HepG2 (cell line): ENCODE results near the gene ADAMTS18. TPM values are rescaled to one million over a fixed set of nuclear protein-coding genes. Genes with fewer than 3 reads are reported as not detected.

Experiments
- ATAC-seq: fragments of 200-7000 bp; cut with Tn5 transposase; 3 replicates; pipeline ENCODE4 v1.9.1; 2020; ENCODE audit warnings: mild to moderate bottlenecking, moderate library complexity
- BruUV-seq: library from RNA; stranded (reverse); fragments of 400-500 nt; replicated peaks from 2 replicates; lab custom pipeline; 2021; lab: Mats Ljungman, UMichigan
- CTCF ChIA-PET: fragments of 300-600 bp; formaldehyde crosslinking; extraction: SDS; loops from one replicate; lab custom pipeline; 2021; ENCODE audit warnings: low total read pairs, inconsistent platforms, low intra/inter-chr PET ratio; lab: Yijun Ruan, JAX
- POLR2A ChIA-PET: fragments of 350-600 bp; sonication (Branson Sonifier 250); formaldehyde crosslinking; loops from one replicate; lab custom pipeline; 2020; ENCODE audit warnings: antibody characterized with exemption, inconsistent platforms; lab: Yijun Ruan, JAX
- DNase-seq: peaks from one replicate; pipeline ENCODE4 v3.0.0-alpha.2; 2015; ENCODE audit warnings: low spot score
- FAIRE-seq: peaks from 3 replicates; lab custom pipeline; 2011; peaks lifted over from hg19 to GRCh38; lab: Jason Lieb, UNC
- H2AFZ ChIP-seq: one replicate; pipeline ENCODE4 v1.6.1; 2011; ENCODE audit warnings: low read length, inconsistent platforms
- H3K27ac ChIP-seq: fragments of 300-600 bp; 3 replicates; pipeline ENCODE4 v1.8.0; 2011; ENCODE audit warnings: mixed run types, mild to moderate bottlenecking, mixed read lengths, low read length, inconsistent platforms; ENCODE audit not compliant: insufficient read depth; ENCODE audit errors: extremely low read length
- H3K27me3 ChIP-seq, 2 experiments: fragments of 200-600 bp in 1 of 2; 2 replicates in 1 of 2; 3 replicates in 1 of 2; pipeline versions ENCODE4 v1.6.0 to v1.8.0; 2011; ENCODE audit warnings: low read length in 2 of 2, mild to moderate bottlenecking in 2 of 2, moderate library complexity in 2 of 2, inconsistent platforms in 1 of 2; ENCODE audit not compliant: insufficient read depth in 2 of 2, control insufficient read depth in 1 of 2
- H3K36me3 ChIP-seq, 2 experiments: fragments of 200-600 bp in 1 of 2; replicated peaks in 1 of 2; 2 replicates in 1 of 2; 3 replicates in 1 of 2; pipeline versions ENCODE4 v1.5.1 to v1.8.0; 2011; ENCODE audit warnings: low read length in 2 of 2, inconsistent platforms in 1 of 2; ENCODE audit not compliant: insufficient read depth in 2 of 2, control insufficient read depth in 1 of 2
- H3K4me1 ChIP-seq: 2 replicates; pipeline ENCODE4 v1.5.1; 2012; ENCODE audit warnings: low read length, inconsistent platforms; ENCODE audit not compliant: insufficient read depth
- H3K4me2 ChIP-seq: 2 replicates; pipeline ENCODE4 v1.6.0; 2011; ENCODE audit warnings: low read depth, low read length, inconsistent platforms
- H3K4me3 ChIP-seq, 3 experiments: fragments of 200-600 bp in 1 of 3; sonication (generic), shearing (Covaris generic) in 1 of 3; replicated peaks in 1 of 3; 2 replicates each; pipeline ENCODE4 v1.5.1; 2011 to 2016; ENCODE audit warnings: low read length in 3 of 3, inconsistent platforms in 2 of 3, low read depth in 2 of 3, mild to moderate bottlenecking in 2 of 3, control low read depth in 1 of 3, mixed read lengths in 1 of 3; ENCODE audit not compliant: insufficient read depth in 1 of 3
- H3K79me2 ChIP-seq: one replicate; pipeline ENCODE4 v1.6.1; 2011; ENCODE audit warnings: low read length, inconsistent platforms; ENCODE audit not compliant: insufficient read depth
- H3K9ac ChIP-seq: 2 replicates; pipeline ENCODE4 v1.6.0; 2011; ENCODE audit warnings: mild to moderate bottlenecking, low read depth, low read length, inconsistent platforms; ENCODE audit not compliant: insufficient read depth
- H3K9me3 ChIP-seq: 2 replicates; pipeline ENCODE4 v1.5.1; 2012; ENCODE audit warnings: mild to moderate bottlenecking, low read length
- H4K20me1 ChIP-seq: 2 replicates; pipeline ENCODE4 v1.6.0; 2011; ENCODE audit warnings: inconsistent platforms, mild to moderate bottlenecking, low read length, moderate library complexity; ENCODE audit not compliant: insufficient read depth
- ATF1 ChIP-seq: IDR thresholded peaks from 2 replicates; pipeline ENCODE4 v1.6.1; 2016; ENCODE audit warnings: mild to moderate bottlenecking, control low read depth
- BHLHE40 ChIP-seq: IDR thresholded peaks from 2 replicates; pipeline ENCODE4 v1.6.1; 2011; ENCODE audit warnings: low read length, improper control_type of control experiment
- GRHL1 ChIP-seq: sonication (generic); formaldehyde crosslinking; conservative IDR thresholded peaks from 2 replicates; pipeline ENCODE4 v1.8.0; 2022; ENCODE audit warnings: missing genetic modification reagents
- HMG20B ChIP-seq: conservative IDR thresholded peaks from 2 replicates; pipeline ENCODE4 v1.6.1; 2016; ENCODE audit warnings: missing genetic modification reagents, missing compliant biosample characterization
- KLF6 ChIP-seq: IDR thresholded peaks from 2 replicates; pipeline ENCODE4 v1.8.0; 2016; ENCODE audit warnings: missing biosample characterization, missing genetic modification reagents
- MAFF ChIP-seq: IDR thresholded peaks from 2 replicates; pipeline ENCODE4 v1.6.1; 2011; ENCODE audit warnings: low read depth, low read length, improper control_type of control experiment
- MAFK ChIP-seq, 2 experiments: IDR thresholded peaks in 1 of 2; conservative IDR thresholded peaks in 1 of 2; 2 replicates each; pipeline ENCODE4 v1.6.1; 2011; ENCODE audit warnings: improper control_type of control experiment in 2 of 2, low read length in 2 of 2
- SIN3A ChIP-seq: IDR thresholded peaks from 2 replicates; pipeline ENCODE4 v1.6.1; 2011; ENCODE audit warnings: low read depth, mild to moderate bottlenecking, control low read depth, low read length, borderline replicate concordance
- USF2 ChIP-seq, 2 experiments: sonication (generic) in 1 of 2; formaldehyde crosslinking in 1 of 2; IDR thresholded peaks; 2 replicates each; pipeline versions ENCODE4 v1.5.1 to v1.6.1; 2011 to 2020; ENCODE audit warnings: borderline replicate concordance in 1 of 2, low read depth in 1 of 2, low read length in 1 of 2, mild to moderate bottlenecking in 1 of 2, missing genetic modification reagents in 1 of 2, moderate library complexity in 1 of 2
- ZFP62 ChIP-seq: sonication (generic); formaldehyde crosslinking; IDR thresholded peaks from 2 replicates; pipeline ENCODE4 v1.4.0; 2020; ENCODE audit warnings: missing genetic modification reagents
- ZNF33A ChIP-seq: sonication (generic); formaldehyde crosslinking; IDR thresholded peaks from 2 replicates; pipeline ENCODE4 v1.5.1; 2020; ENCODE audit warnings: missing genetic modification reagents, mild to moderate bottlenecking, moderate library complexity, borderline replicate concordance
- ZNF468 ChIP-seq: sonication (generic); formaldehyde crosslinking; IDR thresholded peaks from 2 replicates; pipeline ENCODE4 v1.8.0; 2022; ENCODE audit warnings: mild to moderate bottlenecking, moderate library complexity, missing genetic modification reagents
- ZNF484 ChIP-seq: sonication (generic); formaldehyde crosslinking; IDR thresholded peaks from 2 replicates; pipeline ENCODE4 v1.5.1; 2020; ENCODE audit warnings: mild to moderate bottlenecking, low read depth, missing genetic modification reagents, borderline replicate concordance
- ZNF672 ChIP-seq: sonication (generic); formaldehyde crosslinking; IDR thresholded peaks from 2 replicates; pipeline ENCODE4 v1.8.1; 2022; ENCODE audit warnings: missing genetic modification reagents
- WGBS: methylation state at CpG from one replicate; pipeline ENCODE4 v1.1.6; 2017; ENCODE audit warnings: low lambda C conversion rate; 5-methylcytosine and 5-hydroxymethylcytosine counted together
- in situ Hi-C: cut with HindIII; loops from 2 replicates; pipeline ENCODE4 v1.10.0; 2017; ENCODE audit warnings: low pct_unique_long_range_greater_than_20kb; ENCODE audit not compliant: extremely low pct_ligation_motif_present
- intact Hi-C: fragments of 100-400 bp; cut with micrococcal nuclease; formaldehyde crosslinking; loops from one replicate; pipeline ENCODE4 v1.10.0; 2022; ENCODE audit not compliant: unreplicated experiment
- polyA plus RNA-seq, 8 experiments: library from polyadenylated mRNA; depleted of rRNA in 3 of 8; stranded (reverse) in 7 of 8; unstranded in 1 of 8; fragments of >200 nt; fragmentation: Illumina TruSeq in 4 of 8; extraction: Trizol in 4 of 8; gene quantifications; 2 replicates each; pipeline versions ENCODE4 v1.2.1 to v1.2.3, GENCODE V29; 2011 to 2016; ENCODE audit warnings: low read depth in 4 of 8, missing spikeins in 1 of 8, mixed read lengths in 1 of 8; ENCODE audit not compliant: insufficient read depth in 1 of 8
- total RNA-seq, 5 experiments: library from RNA; depleted of rRNA; stranded (reverse); fragments of >200 nt; fragmentation: Illumina TruSeq; extraction: Trizol; gene quantifications; 2 replicates each; pipeline ENCODE4 v1.2.3, GENCODE V29; 2016; ENCODE audit warnings: low read depth in 1 of 5

The ADAMTS18 gene
- total and polyA plus RNA-seq, 2 of the 13 experiments (the other 11 are each of a cell fraction or from before 2014, with no cell fraction given) = 0.01 TPM; not detected in 1

GRCh38 chr16:77442078-77442477, 7.2 kb upstream of the ADAMTS18 start:
- no peaks in the 10 kb centered on the region for H3K36me3 ChIP-seq
- 34% methylated on average over 2 of the region's 2 CpGs for WGBS
- no peak overlapping the region for H3K4me2 ChIP-seq
- H2AFZ ChIP-seq = no peak overlapping the region
- CTCF ChIA-PET = no interaction called here
- no peak overlapping the region for H3K27ac ChIP-seq
- no peaks in the 10 kb centered on the region for H3K9me3 ChIP-seq
- in situ Hi-C loops (no loop called here), intact Hi-C loops (no loop called here)
- FAIRE-seq (no peak), ATAC-seq (no peak), DNase-seq (no peak)
- 0 out of 5 replicates have a peak, but pooled peaks cover 0 to 5% of the 10 kb centered on the region in 2 experiments for H3K27me3 ChIP-seq
- POLR2A ChIA-PET = no interaction called here
- no peaks in the 10 kb centered on the region for H3K4me1 ChIP-seq
- TF ChIP-seq MAFF (peak; percentile 79), MAFK (conservative IDR thresholded peaks at IDR 0.05 in 1 of 2, IDR thresholded peaks at IDR 0.05 in 1 of 2; ENCODE audit: low read length in 2 of 2) (peak; percentile 77 to 84), KLF6 (CRISPR knock-in tag) (no peak), GRHL1 (no peak)
- no peak overlapping the region for H3K4me3 ChIP-seq
- BruUV-seq = no TSS peak
- no peak overlapping the region for H3K9ac ChIP-seq
- no peaks in the 10 kb centered on the region for H3K79me2 ChIP-seq
- H4K20me1 ChIP-seq = no peaks in the 10 kb centered on the region

GRCh38 chr16:77439106-77439505, 4.3 kb upstream of the ADAMTS18 start:
- H3K4me2 ChIP-seq = no peak overlapping the region
- H3K27me3 ChIP-seq = peaks cover 5 to 24% of the 10 kb centered on the region in 2 experiments; a peak in 4 of 5 replicates
- H3K36me3 ChIP-seq = no peaks in the 10 kb centered on the region
- H2AFZ ChIP-seq = no peak overlapping the region
- no peak overlapping the region for H3K27ac ChIP-seq
- DNase-seq (no peak), FAIRE-seq (no peak), ATAC-seq (no peak)
- no peaks in the 10 kb centered on the region for H4K20me1 ChIP-seq
- no peaks in the 10 kb centered on the region for H3K4me1 ChIP-seq
- no peak overlapping the region for H3K9ac ChIP-seq
- no peak overlapping the region for H3K4me3 ChIP-seq
- POLR2A ChIA-PET = no interaction called here
- intact Hi-C loops = no loop called here
- 2% methylated on average over 3 of the region's 3 CpGs for WGBS
- H3K9me3 ChIP-seq = no peaks in the 10 kb centered on the region
- H3K79me2 ChIP-seq = no peaks in the 10 kb centered on the region
- no TSS peak for BruUV-seq
- in situ Hi-C loops = no loop called here
- CTCF ChIA-PET = no interaction called here
- TF ChIP-seq ZNF468 (CRISPR knock-in tag) (no peak), KLF6 (CRISPR knock-in tag) (no peak), ZFP62 (CRISPR knock-in tag) (no peak), HMG20B (no peak), SIN3A (no peak), USF2 (IDR thresholded peaks at IDR 0.05; ENCODE audit: low read depth, low read length) (no peak), USF2 (CRISPR knock-in tag; IDR thresholded peaks at IDR 0.05; ENCODE audit: borderline replicate concordance) (no peak), ATF1 (CRISPR knock-in tag) (no peak), ZNF672 (no peak), ZNF484 (no peak), BHLHE40 (no peak), ZNF33A (no peak)
